GM19043 (cell line): ENCODE results near the gene KDM4C.
"Not testable (repeated sequence)": the region's sequence is repeated elsewhere in the genome, so short reads cannot be mapped to it uniquely, and the experiment has no call there.

Experiments used
- ATAC-seq: cut with Tn5 transposase; IDR thresholded peaks from one replicate; pipeline ENCODE4 v1.9.1; 2021; ENCODE audit warnings: low read depth; ENCODE audit not compliant: unreplicated experiment

Gene KDM4C

GRCh38 chr9:6757456-6758247, at the start of gene KDM4C:
Gene KDM4C (plus strand): TSS chr9:6757973. CDS start chr9:6792989, 35,016 bp downstream.
- ATAC-seq = peak; percentile 81

GRCh38 chr9:6708732-6709131, 49.0 kb upstream of the KDM4C start:
- ATAC-seq = no peak

GRCh38 chr9:6711403-6711802, 46.4 kb upstream of the KDM4C start:
- ATAC-seq = no peak

- no peak for ATAC-seq
Observed at GRCh38 chr9:6712041-6712440, 45.7 kb upstream of the KDM4C start.

- ATAC-seq = no peak
Observed at GRCh38 chr9:6714176-6714575, 43.6 kb upstream of the KDM4C start.

- ATAC-seq = not testable (repeated sequence)
Observed at GRCh38 chr9:6715153-6715754, 42.5 kb upstream of the KDM4C start.

GRCh38 chr9:6715755-6716643, 41.8 kb upstream of the KDM4C start:
- ATAC-seq = peak; percentile 93

GRCh38 chr9:6716766-6717165, 41.0 kb upstream of the KDM4C start:
- no peak for ATAC-seq

GRCh38 chr9:6723881-6724420, 33.8 kb upstream of the KDM4C start:
- no peak for ATAC-seq

- ATAC-seq = no peak
Observed at GRCh38 chr9:6733257-6733656, 24.5 kb upstream of the KDM4C start.

- no peak for ATAC-seq
Observed at GRCh38 chr9:6733831-6734230, 23.9 kb upstream of the KDM4C start.

- no peak for ATAC-seq
Observed at GRCh38 chr9:6735422-6735821, 22.4 kb upstream of the KDM4C start.

- ATAC-seq = no peak
Observed at GRCh38 chr9:6739218-6739617, 18.6 kb upstream of the KDM4C start.

- ATAC-seq = not testable (repeated sequence)
Observed at GRCh38 chr9:6748861-6749260, 8.9 kb upstream of the KDM4C start.

- ATAC-seq = not testable (repeated sequence)
Observed at GRCh38 chr9:6754861-6755260, 2.9 kb upstream of the KDM4C start.

- peak; percentile 32 for ATAC-seq
Observed at GRCh38 chr9:6757132-6757455, 679 bp upstream of the KDM4C start.

GRCh38 chr9:6758248-6758497, 400 bp downstream of the KDM4C start:
- ATAC-seq = no peak

- peak; percentile 21 for ATAC-seq
Observed at GRCh38 chr9:6758498-6759184, 868 bp downstream of the KDM4C start.

GRCh38 chr9:6759185-6759977, 1.6 kb downstream of the KDM4C start:
- ATAC-seq = peak; percentile 12

- ATAC-seq = no peak
Observed at GRCh38 chr9:6761306-6761705, 3.5 kb downstream of the KDM4C start.
